Measurements from ENCODE around the gene SLF2. TPM values are rescaled to one million over a fixed set of nuclear protein-coding genes. Genes with fewer than 3 reads are reported as not detected.
A peak's percentile ranks its signal among the peaks of the same experiment; 100 is the strongest.

The SLF2 gene
- total RNA-seq, 4 donors from 2014 or later = 9.2 to 23.0 (median 20.1) TPM

DNA sequence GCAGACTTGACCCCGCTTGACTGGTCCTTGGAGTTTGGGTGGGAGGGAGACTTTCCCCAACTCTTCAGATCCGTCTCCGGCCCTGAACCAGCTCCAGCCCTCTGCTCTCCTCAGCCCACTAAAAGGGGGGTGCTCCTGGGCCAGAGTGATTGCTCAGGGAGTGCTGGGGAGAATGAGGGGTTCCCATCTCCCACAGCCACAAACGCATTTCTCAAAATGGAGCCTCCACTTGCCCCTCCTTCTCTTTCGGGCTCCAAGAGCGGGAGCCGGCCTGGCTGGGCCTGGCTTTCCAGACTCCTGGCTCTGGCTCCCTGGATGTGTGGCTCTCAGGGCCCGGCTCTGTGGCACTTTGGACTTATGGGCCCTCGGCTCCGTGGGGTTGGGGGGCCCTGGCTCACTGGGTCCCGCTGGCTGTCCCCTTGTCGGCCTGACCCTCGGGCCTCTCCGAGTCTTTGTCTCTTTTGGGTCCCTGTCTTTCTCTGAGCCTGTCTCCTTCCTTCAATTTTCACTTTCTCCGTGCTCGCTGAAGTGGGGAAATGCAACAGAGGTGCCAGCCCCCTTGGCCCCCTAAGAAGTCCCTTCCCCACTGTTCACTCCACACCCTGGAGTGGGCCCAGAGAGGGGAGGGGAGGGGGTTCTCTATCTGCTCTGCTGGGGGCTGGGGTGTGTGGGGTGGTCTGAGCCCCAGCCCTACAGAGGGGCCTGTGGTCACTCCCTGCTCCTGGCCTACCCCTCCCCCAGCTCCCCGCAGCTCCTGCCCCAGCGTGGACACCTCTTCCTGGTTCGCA is 87.6 kb downstream of the SLF2 start:
- in situ Hi-C loops (cut with MboI; ENCODE audit: low sequenced_read_pairs in 4 of 4) = no loop called here

GRCh38 chr10:101000915-101001658 is 88.3 kb downstream of the SLF2 start:
- Histone ChIP-seq H3K4me1 (peaks cover 38 to 54% of the 10 kb centered on the region in 2 donors), H3K27ac (peak overlapping the region; percentile 95 to 100 (median 98)), H3K36me3 (peaks cover 0 to 19% of the 10 kb centered on the region in 2 donors), H3K4me3 (peak overlapping the region; percentile 64 to 94 (median 78)), H3K27me3 (no peaks in the 10 kb centered on the region), H3K9me3 (no peaks in the 10 kb centered on the region)
- TF ChIP-seq CTCF (IDR thresholded peaks at IDR 0.05 in 4 of 5, conservative IDR thresholded peaks at IDR 0.05 in 1 of 5) (no peak), POLR2A (IDR thresholded peaks at IDR 0.05) (peak; percentile 75 to 80)
- in situ Hi-C loops (cut with MboI; ENCODE audit: low sequenced_read_pairs in 4 of 4) (no loop called here), intact Hi-C loops (cut with DNase I; ENCODE audit: low total_unique reads) (no loop called here)
- DNase-seq = peak; percentile 90 to 93
- ATAC-seq = peak; percentile 37 to 56

More for the DNA sequence above, 87.6 kb downstream of the SLF2 start:
- TF ChIP-seq POLR2A (IDR thresholded peaks at IDR 0.05) = no peak
- no peak for TF ChIP-seq CTCF (IDR thresholded peaks at IDR 0.05 in 4 of 5, conservative IDR thresholded peaks at IDR 0.05 in 1 of 5)
- DNase-seq (no peak), ATAC-seq (no peak)
- H3K4me1 ChIP-seq = peaks cover 38 to 54% of the 10 kb centered on the region in 2 donors
- H3K4me3 ChIP-seq = peak overlapping the region; percentile 64 to 94 (median 78)
- peaks cover 0 to 12% of the 10 kb centered on the region in 2 donors for H3K36me3 ChIP-seq
- H3K9me3 ChIP-seq = no peaks in the 10 kb centered on the region
- H3K27me3 ChIP-seq = no peaks in the 10 kb centered on the region
- intact Hi-C loops (cut with DNase I; ENCODE audit: low total_unique reads) = no loop called here
- H3K27ac ChIP-seq = peak overlapping the region; percentile 95 to 100 (median 98)

GRCh38 chr10:101001659-101002035 is 88.9 kb downstream of the SLF2 start:
- ATAC-seq (no peak), DNase-seq (no peak)
- H3K9me3 ChIP-seq = no peaks in the 10 kb centered on the region
- in situ Hi-C loops (cut with MboI; ENCODE audit: low sequenced_read_pairs in 4 of 4) = no loop called here
- peak overlapping the region; percentile 95 to 100 (median 98) for H3K27ac ChIP-seq
- H3K4me3 ChIP-seq = peak overlapping the region in 3 of 4 donors; percentile 30 to 94 (median 77)
- intact Hi-C loops (cut with DNase I; ENCODE audit: low total_unique reads) = no loop called here
- peaks cover 0 to 23% of the 10 kb centered on the region in 2 donors for H3K36me3 ChIP-seq
- TF ChIP-seq CTCF (IDR thresholded peaks at IDR 0.05 in 4 of 5, conservative IDR thresholded peaks at IDR 0.05 in 1 of 5) (no peak), POLR2A (IDR thresholded peaks at IDR 0.05) (no peak)
- no peaks in the 10 kb centered on the region for H3K27me3 ChIP-seq
- peaks cover 38 to 50% of the 10 kb centered on the region in 2 donors for H3K4me1 ChIP-seq

DNA sequence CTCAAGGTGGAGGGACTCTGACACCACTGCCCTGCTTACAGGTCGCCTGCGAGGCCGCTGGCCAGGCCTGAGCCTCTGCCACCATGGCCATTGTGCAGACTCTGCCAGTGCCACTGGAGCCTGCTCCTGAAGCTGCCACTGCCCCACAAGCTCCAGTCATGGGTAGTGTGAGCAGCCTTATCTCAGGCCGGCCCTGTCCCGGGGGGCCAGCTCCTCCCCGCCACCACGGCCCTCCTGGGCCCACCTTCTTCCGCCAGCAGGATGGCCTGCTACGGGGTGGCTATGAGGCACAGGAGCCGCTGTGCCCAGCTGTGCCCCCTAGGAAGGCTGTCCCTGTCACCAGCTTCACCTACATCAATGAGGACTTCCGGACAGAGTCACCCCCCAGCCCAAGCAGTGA is 89.7 kb downstream of the SLF2 start:
- H3K27me3 ChIP-seq = no peaks in the 10 kb centered on the region
- no peaks in the 10 kb centered on the region for H3K9me3 ChIP-seq
- intact Hi-C loops (cut with DNase I; ENCODE audit: low total_unique reads) = no loop called here
- H3K4me1 ChIP-seq = peaks cover 41 to 52% of the 10 kb centered on the region in 2 donors
- H3K27ac ChIP-seq = peak overlapping the region; percentile 95 to 100 (median 98)
- H3K4me3 ChIP-seq = no peak overlapping the region
- no peak for ATAC-seq
- in situ Hi-C loops (cut with MboI; ENCODE audit: low sequenced_read_pairs in 4 of 4) = no loop called here
- TF ChIP-seq CTCF (IDR thresholded peaks at IDR 0.05 in 4 of 5, conservative IDR thresholded peaks at IDR 0.05 in 1 of 5) = no peak
- no peak for TF ChIP-seq POLR2A (IDR thresholded peaks at IDR 0.05)
- no peak for DNase-seq
- H3K36me3 ChIP-seq = peaks cover 0 to 31% of the 10 kb centered on the region in 2 donors
